PC-3 (cell line): ENCODE results near the gene ARL8A. TPM values are rescaled to one million over a fixed set of nuclear protein-coding genes. Genes with fewer than 3 reads are reported as not detected.

Experiments
- ATAC-seq: fragments of 200-7000 bp; cut with Tn5 transposase; 2 replicates; pipeline ENCODE4 v1.9.1; 2020; ENCODE audit warnings: mild to moderate bottlenecking, moderate library complexity
- BruUV-seq: library from RNA; stranded (reverse); fragments of 400-500 nt; replicated peaks from 2 replicates; lab custom pipeline; 2021; lab: Mats Ljungman, UMichigan
- CTCF ChIA-PET: fragments of 300-600 bp; sonication (Branson Sonifier 250); formaldehyde crosslinking; loops from one replicate; lab custom pipeline; 2022; ENCODE audit warnings: antibody characterized with exemption; lab: Charles Lee
- POLR2A ChIA-PET: fragments of 300-600 bp; sonication (Branson Sonifier 250); formaldehyde crosslinking; loops from one replicate; lab custom pipeline; 2022; ENCODE audit warnings: antibody characterized with exemption; ENCODE audit not compliant: unreplicated experiment; lab: Charles Lee
- DNase-seq: peaks from one replicate; pipeline ENCODE4 v3.0.0-alpha.2; 2015
- H2AFZ ChIP-seq: fragments of 300-600 bp; sonication (generic); 2 replicates; pipeline ENCODE4 v1.6.0; 2016; ENCODE audit warnings: antibody characterized with exemption, low read length
- H3F3A ChIP-seq: fragments of 300-600 bp; sonication (generic); one replicate; pipeline ENCODE4 v1.6.0; 2017; ENCODE audit warnings: antibody characterized with exemption, low read length, control low read depth, mild to moderate bottlenecking; ENCODE audit not compliant: unreplicated experiment
- H3K27ac ChIP-seq: fragments of 300-600 bp; sonication (generic); 2 replicates; pipeline ENCODE4 v1.5.1; 2016; ENCODE audit warnings: mild to moderate bottlenecking, low read length
- H3K27me3 ChIP-seq: fragments of 300-600 bp; sonication (generic); 2 replicates; pipeline ENCODE4 v1.6.1; 2016; ENCODE audit warnings: low read length, mixed read lengths
- H3K36me3 ChIP-seq: fragments of 300-600 bp; sonication (generic); 2 replicates; pipeline ENCODE4 v1.6.1; 2016; ENCODE audit warnings: low read depth, mixed run types, low read length, mixed read lengths
- H3K4me1 ChIP-seq: fragments of 300-600 bp; sonication (generic); 2 replicates; pipeline ENCODE4 v1.5.1; 2016; ENCODE audit warnings: low read length; ENCODE audit not compliant: insufficient read depth
- H3K4me2 ChIP-seq: fragments of 300-600 bp; sonication (generic); 2 replicates; pipeline ENCODE4 v1.6.0; 2016; ENCODE audit warnings: low read length
- H3K4me3 ChIP-seq: fragments of 300-600 bp; sonication (generic); 2 replicates; pipeline ENCODE4 v1.5.1; 2016; ENCODE audit warnings: mild to moderate bottlenecking, low read length, mixed read lengths
- H3K79me2 ChIP-seq: fragments of 300-600 bp; sonication (generic); 2 replicates; pipeline ENCODE4 v1.6.1; 2017; ENCODE audit warnings: low read length, mixed read lengths
- H3K9ac ChIP-seq: fragments of 300-600 bp; sonication (generic); 2 replicates; pipeline ENCODE4 v1.6.0; 2016; ENCODE audit warnings: mild to moderate bottlenecking, low read length
- H3K9me2 ChIP-seq: fragments of 300-600 bp; sonication (generic); replicated peaks from 2 replicates; pipeline ENCODE4 v1.6.1; 2016; ENCODE audit warnings: mixed run types, low read length, mixed read lengths
- H3K9me3 ChIP-seq: fragments of 300-600 bp; sonication (generic); 2 replicates; pipeline ENCODE4 v1.6.1; 2016; ENCODE audit warnings: low read length, mixed read lengths
- H4K20me1 ChIP-seq: fragments of 300-600 bp; sonication (generic); 2 replicates; pipeline ENCODE4 v1.6.1; 2016; ENCODE audit warnings: low read length, mixed read lengths
- CTCF ChIP-seq: fragments of 300-600 bp; sonication (generic); conservative IDR thresholded peaks from 2 replicates; pipeline ENCODE4 v1.5.1; 2017; ENCODE audit warnings: antibody characterized with exemption, low read depth, mild to moderate bottlenecking, low read length
- EZH2 ChIP-seq: fragments of 300-600 bp; sonication (generic); IDR thresholded peaks from one replicate; pipeline ENCODE4 v1.6.1; 2017; ENCODE audit warnings: antibody characterized with exemption, mild to moderate bottlenecking, low read length; ENCODE audit not compliant: unreplicated experiment
- EZH2phosphoT487 ChIP-seq: fragments of 300-600 bp; sonication (generic); IDR thresholded peaks from 2 replicates; pipeline ENCODE4 v1.6.1; 2018; ENCODE audit warnings: mild to moderate bottlenecking, antibody characterized with exemption, low read length, borderline replicate concordance
- intact Hi-C: fragments of 100-400 bp; cut with micrococcal nuclease; formaldehyde crosslinking; loops from 2 replicates; pipeline ENCODE4 v1.9.0; 2023
- total RNA-seq: library from RNA; depleted of rRNA; stranded (reverse); fragments of >200 nt; gene quantifications from 2 replicates; pipeline ENCODE4 v1.2.3, GENCODE V29; 2014

Gene ARL8A
- total RNA-seq, 1 experiment from 2014 or later: 20.4 TPM

DNA sequence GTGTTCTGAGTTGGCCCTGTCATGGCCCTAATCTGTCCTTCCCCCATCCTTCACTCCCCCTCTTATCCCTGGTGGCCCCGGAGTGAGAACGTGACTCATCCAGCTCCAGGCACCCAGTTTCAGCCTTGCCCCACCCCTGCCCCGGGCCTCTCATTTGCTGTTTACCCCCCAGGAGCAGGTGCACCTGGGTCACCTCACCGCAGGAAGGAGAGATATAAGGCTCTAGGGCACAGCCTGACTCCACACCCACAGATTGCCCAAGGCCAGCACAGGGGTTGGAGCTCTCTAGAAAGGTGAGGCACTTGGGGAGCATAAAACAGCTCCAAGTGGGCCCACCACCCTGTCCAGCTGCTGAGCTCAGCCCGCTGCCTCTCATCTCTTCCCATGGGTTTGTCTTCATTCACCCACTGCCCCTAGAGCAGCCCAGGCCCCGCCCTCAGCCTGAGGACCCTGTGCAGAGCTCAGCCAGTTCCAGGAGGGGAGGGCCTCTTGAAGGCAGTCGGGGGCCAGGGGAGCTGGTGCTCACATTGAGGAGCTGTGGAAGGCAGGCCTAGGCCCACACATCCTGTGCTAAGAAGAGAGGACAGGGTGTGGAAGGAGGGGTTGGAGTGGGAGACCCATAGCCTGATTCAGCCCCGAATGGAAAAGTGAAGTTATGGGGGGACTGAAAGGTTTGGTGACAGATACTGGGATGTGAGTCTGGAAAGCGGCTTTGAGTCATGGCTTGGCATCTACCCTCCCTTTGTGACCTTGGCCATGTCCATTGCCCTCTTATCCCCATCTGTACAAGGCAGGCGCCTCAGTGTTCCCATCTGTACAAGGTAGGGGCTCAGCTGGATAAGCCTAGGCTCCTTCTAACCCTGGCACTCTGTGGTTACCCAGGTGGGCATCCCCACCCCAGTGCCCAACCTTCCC, 37.9 kb downstream of the ARL8A start:
- CTCF ChIA-PET: no interaction called here
- H3K9me2 ChIP-seq: no peaks in the 10 kb centered on the region
- BruUV-seq: TSS peak; percentile 93
- H3K79me2 ChIP-seq: no peaks in the 10 kb centered on the region
- POLR2A ChIA-PET: interaction anchor here (0.7 kb wide), 1 partner anchor 60 kb away, joined by 3 read pairs; no protein-coding TSS in a partner anchor
- peak overlapping the region; percentile 50; the same call in 1 of the 2 replicates for H3K9ac ChIP-seq
- peaks cover 31% of the 10 kb centered on the region for H3K4me1 ChIP-seq
- TF ChIP-seq EZH2phosphoT487: no peak
- TF ChIP-seq EZH2: no peak
- TF ChIP-seq CTCF: no peak
- no peak overlapping the region for H2AFZ ChIP-seq
- ATAC-seq (peak; percentile 31; the same call in 1 of the 2 replicates), DNase-seq (peak; percentile 48)
- no peaks in the 10 kb centered on the region for H3F3A ChIP-seq
- H3K27me3 ChIP-seq: no peaks in the 10 kb centered on the region
- H4K20me1 ChIP-seq: no peaks in the 10 kb centered on the region
- 0 out of 2 replicates have a peak overlapping the region, but pooled peaks have one; percentile 8 for H3K4me2 ChIP-seq
- intact Hi-C loops: no loop called here
- H3K27ac ChIP-seq: peak overlapping the region; percentile 81
- H3K9me3 ChIP-seq: no peaks in the 10 kb centered on the region
- no peak overlapping the region for H3K4me3 ChIP-seq
- no peaks in the 10 kb centered on the region for H3K36me3 ChIP-seq

GRCh38 chr1:202105571-202106339, 38.8 kb downstream of the ARL8A start:
- peaks cover 31% of the 10 kb centered on the region for H3K4me1 ChIP-seq
- H3K4me3 ChIP-seq: no peak overlapping the region
- H3K4me2 ChIP-seq: 0 out of 2 replicates have a peak overlapping the region, but pooled peaks have one; percentile 8
- no peaks in the 10 kb centered on the region for H3K36me3 ChIP-seq
- ChIA-PET POLR2A (interaction anchor here (0.7 kb wide), 1 partner anchor 59 kb away, joined by 3 read pairs; no protein-coding TSS in a partner anchor), CTCF (no interaction called here)
- peak overlapping the region; percentile 81 for H3K27ac ChIP-seq
- H3K9ac ChIP-seq: peak overlapping the region; percentile 50
- H3K27me3 ChIP-seq: no peaks in the 10 kb centered on the region
- peak; percentile 56 for DNase-seq
- H3K79me2 ChIP-seq: no peaks in the 10 kb centered on the region
- ATAC-seq: peak; percentile 40
- no peaks in the 10 kb centered on the region for H3K9me3 ChIP-seq
- 0 out of 2 replicates have a peak overlapping the region, but pooled peaks have one; percentile 15 for H2AFZ ChIP-seq
- intact Hi-C loops: no loop called here
- H3F3A ChIP-seq: no peaks in the 10 kb centered on the region
- TF ChIP-seq EZH2: no peak
- TF ChIP-seq CTCF: no peak
- no peak for TF ChIP-seq EZH2phosphoT487
- H4K20me1 ChIP-seq: no peaks in the 10 kb centered on the region
- no peaks in the 10 kb centered on the region for H3K9me2 ChIP-seq
- BruUV-seq: no TSS peak
